Fibroblast of the conjunctiva (primary cell): ENCODE results near the gene HOMER2.
A peak's percentile ranks its signal among the peaks of the same experiment; 100 is the strongest.
"Not testable (repeated sequence)": the region's sequence is repeated elsewhere in the genome, so short reads cannot be mapped to it uniquely, and the experiment has no call there.

Experiments used
- DNase-seq: peaks from one replicate; pipeline ENCODE4 v3.0.0-alpha.2; 2010; ENCODE audit warnings: low read depth

Gene HOMER2

DNA sequence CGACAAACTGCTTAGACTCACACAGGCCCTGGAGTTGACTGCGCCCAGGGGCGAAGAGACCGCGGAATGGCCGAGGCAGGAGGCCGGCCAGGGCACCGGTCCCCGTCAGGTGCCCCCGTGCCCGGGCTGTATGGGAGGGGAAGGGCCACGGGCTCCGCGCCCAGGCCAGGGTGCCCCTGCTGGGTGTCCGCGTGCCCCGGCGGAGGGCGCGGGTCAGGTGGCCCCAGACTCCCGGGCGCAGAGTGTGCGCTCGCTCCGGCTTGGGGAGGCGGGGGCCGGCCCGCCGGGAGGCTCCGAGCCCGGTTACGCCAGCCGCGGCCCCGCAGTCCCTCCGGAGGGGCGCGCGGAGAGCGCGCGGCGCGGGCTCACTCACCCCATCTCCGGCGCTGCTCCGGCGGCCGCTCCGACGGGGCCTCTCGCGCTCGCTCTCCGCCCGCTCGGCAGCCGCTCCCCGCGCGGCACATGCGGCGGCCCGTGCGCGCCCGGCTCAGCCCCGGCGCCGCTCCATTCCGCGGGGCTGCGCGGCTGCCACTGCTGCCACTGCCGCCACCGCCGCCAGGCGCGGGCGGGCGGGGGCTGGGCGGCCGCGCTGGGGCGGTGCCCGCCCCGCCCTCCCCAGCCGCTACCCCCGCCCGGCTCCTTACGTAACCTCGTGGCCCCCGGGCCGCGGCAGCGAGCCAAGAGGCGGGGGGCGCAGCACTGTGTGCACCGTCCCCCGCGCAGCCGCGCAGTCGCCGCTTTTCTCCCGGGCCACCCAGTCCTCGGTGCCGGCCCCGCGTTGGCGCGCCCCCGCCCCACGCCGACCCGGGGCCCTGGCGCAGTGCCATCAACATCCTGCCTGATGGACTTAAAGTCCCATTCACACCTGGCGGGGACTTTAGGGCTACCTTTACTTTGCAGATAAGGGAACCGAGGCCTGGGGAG lies at the start of gene HOMER2:
HOMER2 (minus strand) TSS at position 563 of the 924 bp plus-strand sequence; CDS start at position 378, 185 bp downstream.
- DNase-seq, result no peak

- not testable (repeated sequence) for DNase-seq
Measured at GRCh38 chr15:83000672-83001031, 48.1 kb upstream of the HOMER2 start.

- DNase-seq, result peak; percentile 55
Measured at GRCh38 chr15:82999905-83000671, 47.6 kb upstream of the HOMER2 start.

- no peak for DNase-seq
Measured at GRCh38 chr15:82999426-82999825, 46.9 kb upstream of the HOMER2 start.

DNA sequence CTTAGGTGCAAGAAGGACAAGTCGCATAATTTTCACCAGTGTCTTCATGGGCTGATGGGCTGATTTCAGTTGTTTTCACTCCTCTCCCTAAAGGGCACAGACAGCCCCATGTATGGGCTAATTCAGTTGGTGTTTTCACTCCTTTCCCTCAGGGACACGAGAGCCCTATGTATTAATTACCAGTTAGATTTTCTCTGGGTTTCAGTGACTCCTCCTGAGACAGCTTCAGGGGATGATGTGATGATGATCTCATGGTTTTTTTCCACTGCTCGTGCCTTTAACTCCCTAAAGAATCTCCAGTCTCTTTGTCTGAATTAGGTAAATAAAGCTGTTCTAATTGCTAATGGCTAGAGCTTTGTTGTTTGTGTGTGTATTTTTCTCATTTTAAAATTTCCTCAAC lies 43.4 kb upstream of the HOMER2 start:
- DNase-seq, result no peak

- DNase-seq, result no peak
Measured at GRCh38 chr15:82995076-82995475, 42.6 kb upstream of the HOMER2 start.

DNA sequence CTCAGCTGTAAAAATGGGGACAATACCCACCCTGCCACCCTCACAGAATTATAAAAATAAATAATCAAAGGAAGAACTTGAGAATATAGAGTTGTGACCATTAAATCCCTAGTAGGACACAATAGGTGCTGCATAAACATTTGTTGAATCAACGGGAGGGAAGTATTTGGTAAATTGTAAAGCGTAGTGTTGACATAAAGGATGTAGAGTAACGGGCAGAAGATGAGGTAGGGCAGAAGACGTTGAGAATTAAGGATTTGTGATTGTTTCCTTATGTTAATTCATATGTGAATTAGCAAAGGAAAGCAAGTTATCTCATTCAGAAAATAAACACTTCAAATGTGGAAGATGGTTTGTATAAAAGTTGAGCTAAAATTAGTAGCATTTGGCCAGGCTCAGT lies 40.6 kb upstream of the HOMER2 start:
- DNase-seq, result no peak

- DNase-seq, result no peak
Measured at GRCh38 chr15:82992436-82992998, 40.0 kb upstream of the HOMER2 start.

DNA sequence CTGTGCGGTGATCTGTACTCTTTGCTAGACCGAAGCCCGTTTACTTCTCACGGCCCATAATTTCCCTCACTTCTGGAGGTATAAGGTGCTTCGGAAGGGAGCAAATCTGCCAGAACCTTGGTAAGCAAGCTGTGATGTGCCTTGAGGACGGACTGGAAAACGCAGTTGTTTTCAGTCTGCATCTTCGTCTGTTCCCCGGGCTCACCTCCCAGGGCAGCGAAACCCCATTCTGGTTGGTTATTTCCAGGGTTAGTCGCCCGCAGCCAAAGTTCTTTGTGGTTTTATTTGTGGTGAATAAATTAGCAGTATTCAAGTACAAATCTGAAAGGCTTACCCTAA lies 33.9 kb upstream of the HOMER2 start:
- no peak for DNase-seq

DNA sequence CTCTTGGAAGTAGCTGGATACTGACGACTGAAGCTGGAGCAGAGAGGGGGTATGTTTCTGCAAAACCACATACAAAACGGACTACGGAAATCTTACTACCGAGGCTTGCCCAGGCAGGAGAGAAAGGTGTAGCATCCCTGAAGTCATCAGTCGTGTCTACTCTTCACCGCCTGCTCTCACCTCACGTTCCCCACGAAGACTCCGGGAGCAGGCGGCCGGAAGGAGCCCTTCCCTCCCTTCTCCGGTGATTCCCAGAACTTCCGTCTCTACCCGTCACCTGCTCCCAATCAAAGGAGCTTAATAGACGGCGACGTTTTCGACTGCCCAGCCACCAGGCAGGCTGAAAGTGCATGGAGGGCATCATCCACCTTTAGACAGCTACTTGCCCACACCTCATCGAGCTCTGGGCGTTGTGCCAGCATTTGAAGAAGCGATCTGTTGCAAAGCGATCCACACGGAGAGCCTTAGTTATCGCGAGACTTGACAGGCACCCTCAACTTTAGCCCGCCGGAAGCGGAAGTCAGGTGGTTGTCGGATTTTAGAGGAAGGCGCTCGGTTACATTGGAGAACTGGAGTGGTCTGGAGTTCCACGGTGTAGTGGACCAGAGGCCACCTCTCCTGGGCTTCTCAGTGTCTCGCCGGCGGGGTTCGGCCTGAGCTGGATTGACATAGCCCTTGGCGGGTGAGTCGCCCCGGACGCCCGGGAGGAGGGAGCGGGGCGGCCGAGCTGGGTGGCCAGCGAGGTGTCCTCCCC lies 33.3 kb upstream of the HOMER2 start, which contains the start of gene RAMAC:
RAMAC (plus strand) TSS at position 523 of the 754 bp plus-strand sequence. CDS start 2,809 bp downstream, outside the sequence.
- peak; percentile 94 for DNase-seq

GRCh38 chr15:82980981-82981380 lies 28.5 kb upstream of the HOMER2 start:
- DNase-seq, result no peak

DNA sequence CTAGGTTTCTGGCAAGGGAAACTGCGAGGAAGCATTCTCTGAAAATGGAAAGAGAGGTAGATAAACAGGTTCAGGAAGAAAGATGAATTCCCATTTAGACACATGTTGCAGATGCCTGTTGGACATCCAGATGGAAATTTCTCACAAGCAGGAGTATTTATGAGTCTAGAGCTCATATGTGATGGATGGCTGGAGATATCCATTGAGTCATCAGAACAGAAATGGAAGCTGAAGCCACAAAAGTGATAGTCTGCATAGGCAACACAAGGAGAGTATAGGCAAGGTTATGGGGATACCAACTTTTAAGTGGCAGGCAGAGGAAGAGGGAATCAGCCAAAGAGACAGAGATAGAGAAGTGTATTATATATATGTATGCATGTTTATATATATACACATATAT lies 27.2 kb upstream of the HOMER2 start:
- DNase-seq, result no peak

DNA sequence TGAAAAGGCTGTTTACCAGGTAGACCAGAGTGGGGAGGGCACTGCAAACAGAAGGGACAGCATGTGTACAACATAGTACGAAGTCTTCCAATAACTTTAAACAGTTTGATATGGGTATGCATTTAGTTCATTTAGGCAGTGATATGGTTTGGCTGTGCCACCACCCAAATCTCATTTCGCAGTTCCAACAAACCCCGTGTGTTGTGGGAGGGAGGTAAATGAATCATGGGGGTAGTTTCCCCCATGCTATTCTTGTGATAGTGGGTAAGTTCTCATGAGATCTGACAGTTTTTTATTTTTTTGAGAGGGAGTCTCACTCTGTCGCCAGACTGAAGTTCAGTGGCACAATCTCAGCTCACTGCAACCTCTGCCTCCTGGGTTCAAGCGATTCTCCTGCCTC lies 25.9 kb upstream of the HOMER2 start:
- DNase-seq, result no peak

- DNase-seq, result no peak
Measured at GRCh38 chr15:82977076-82977475, 24.6 kb upstream of the HOMER2 start.

DNA sequence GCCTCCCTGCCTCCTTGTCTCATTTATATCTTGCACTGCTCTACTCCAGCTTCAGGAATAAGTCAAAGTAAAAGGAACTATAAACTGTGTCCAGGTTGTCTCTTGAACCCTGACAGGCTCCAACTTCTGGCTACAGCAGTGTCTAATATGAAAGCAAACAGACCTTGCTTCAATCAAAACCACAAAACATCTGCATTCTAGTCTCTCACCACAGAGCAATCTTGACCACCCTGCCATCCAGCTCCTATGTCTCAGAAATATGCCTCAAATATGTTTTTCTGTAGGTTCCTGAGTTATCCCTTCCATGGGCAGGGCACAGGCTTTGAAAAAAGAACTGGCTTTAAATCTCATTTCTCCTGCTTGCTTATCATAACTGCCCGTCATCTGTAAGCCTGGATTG lies 20.5 kb upstream of the HOMER2 start:
- DNase-seq, result no peak

GRCh38 chr15:82971218-82971984 lies 18.9 kb upstream of the HOMER2 start:
- DNase-seq, result no peak

- DNase-seq, result no peak
Measured at GRCh38 chr15:82970696-82971095, 18.2 kb upstream of the HOMER2 start.

GRCh38 chr15:82970078-82970686 lies 17.7 kb upstream of the HOMER2 start:
- DNase-seq, result no peak

GRCh38 chr15:82969353-82969752 lies 16.8 kb upstream of the HOMER2 start:
- no peak for DNase-seq

- no peak for DNase-seq
Measured at GRCh38 chr15:82968066-82968465, 15.5 kb upstream of the HOMER2 start.

DNA sequence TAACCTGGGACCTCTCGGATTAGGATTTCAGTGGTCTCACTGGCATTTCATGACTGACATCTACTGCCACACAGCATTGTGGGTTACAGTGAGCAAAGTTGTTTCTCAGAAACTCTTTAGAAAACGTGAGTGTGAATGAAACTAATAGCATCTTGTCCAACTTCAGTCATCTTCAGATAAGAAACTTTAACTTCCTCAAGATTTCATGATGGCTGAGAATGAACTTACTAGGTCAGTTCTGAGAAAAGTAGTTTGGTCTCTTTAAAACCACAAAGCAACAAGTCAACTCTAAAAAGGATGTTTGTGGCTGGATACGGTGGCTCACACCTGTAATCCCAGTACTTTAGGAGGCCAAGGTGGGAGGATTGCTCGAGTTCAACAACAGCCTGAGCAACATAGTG lies 14.2 kb upstream of the HOMER2 start:
- DNase-seq, result no peak
